Measurements from ENCODE around the gene CDC14B.
"Not testable (repeated sequence)": the region's sequence is repeated elsewhere in the genome, so short reads cannot be mapped to it uniquely, and the experiment has no call there.

The CDC14B gene

DNA sequence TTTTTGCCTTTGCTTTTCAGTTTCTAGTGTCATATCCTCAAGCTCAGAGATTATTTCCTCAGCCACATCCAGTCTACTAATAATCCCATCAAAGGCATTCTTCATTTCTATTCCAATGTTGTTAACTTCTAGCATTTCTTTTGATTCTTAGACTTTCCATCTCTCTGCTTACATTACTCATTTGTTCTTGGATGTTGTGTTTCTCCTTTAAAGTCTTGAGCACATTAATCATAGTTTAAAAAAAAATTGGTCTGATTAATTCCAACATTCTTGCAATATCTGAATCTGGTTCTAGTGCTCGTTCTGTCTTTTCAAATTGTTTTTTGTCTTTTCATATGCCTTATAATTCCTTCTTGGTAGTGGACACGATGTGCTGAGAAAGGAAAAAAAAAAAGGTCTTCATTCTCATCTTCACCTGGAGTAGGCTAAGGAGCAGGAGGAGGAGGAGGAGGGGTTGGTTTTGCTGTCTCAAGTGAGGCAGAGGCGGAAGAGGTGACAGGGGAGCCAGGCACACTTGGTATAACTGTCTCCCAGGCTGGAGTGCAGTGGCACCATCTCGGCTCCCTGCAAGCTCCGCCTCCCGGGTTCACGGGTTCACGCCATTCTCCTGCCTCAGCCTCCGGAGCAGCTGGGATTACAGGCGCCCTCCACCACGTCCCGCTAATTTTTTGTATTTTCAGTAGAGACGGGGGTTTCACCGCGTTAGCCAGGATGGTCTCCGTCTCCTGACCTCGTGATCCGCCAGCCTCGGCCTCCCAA is 19.1 kb upstream of the CDC14B start:
- Histone ChIP-seq H3K27me3 (replicated peaks; ENCODE audit: insufficient read depth, low read length) (no peaks in the 10 kb centered on the region), H4K20me1 (ENCODE audit: insufficient read depth, low read length) (no peaks in the 10 kb centered on the region), H3K9ac (ENCODE audit: low read length) (no peak overlapping the region), H3K4me2 (ENCODE audit: low read depth, low read length) (no peak overlapping the region), H3K4me3 (ENCODE audit: low read length) (no peak overlapping the region), H3K27ac (ENCODE audit: low read length) (no peak overlapping the region), H3K36me3 (replicated peaks; ENCODE audit: insufficient read depth, low read length) (no peaks in the 10 kb centered on the region), H3K4me1 (ENCODE audit: low read length) (no peaks in the 10 kb centered on the region), H3K79me2 (ENCODE audit: low read length) (no peaks in the 10 kb centered on the region), H3F3A (ENCODE audit: insufficient read depth, low read length) (no peaks in the 10 kb centered on the region), H2AFZ (ENCODE audit: low read length) (no peak overlapping the region), H3K9me3 (replicated peaks; ENCODE audit: insufficient read depth, low read length) (no peaks in the 10 kb centered on the region), H3K9me2 (replicated peaks; ENCODE audit: insufficient read depth, low read length) (no peaks in the 10 kb centered on the region)
- TF ChIP-seq, protein P1, sequence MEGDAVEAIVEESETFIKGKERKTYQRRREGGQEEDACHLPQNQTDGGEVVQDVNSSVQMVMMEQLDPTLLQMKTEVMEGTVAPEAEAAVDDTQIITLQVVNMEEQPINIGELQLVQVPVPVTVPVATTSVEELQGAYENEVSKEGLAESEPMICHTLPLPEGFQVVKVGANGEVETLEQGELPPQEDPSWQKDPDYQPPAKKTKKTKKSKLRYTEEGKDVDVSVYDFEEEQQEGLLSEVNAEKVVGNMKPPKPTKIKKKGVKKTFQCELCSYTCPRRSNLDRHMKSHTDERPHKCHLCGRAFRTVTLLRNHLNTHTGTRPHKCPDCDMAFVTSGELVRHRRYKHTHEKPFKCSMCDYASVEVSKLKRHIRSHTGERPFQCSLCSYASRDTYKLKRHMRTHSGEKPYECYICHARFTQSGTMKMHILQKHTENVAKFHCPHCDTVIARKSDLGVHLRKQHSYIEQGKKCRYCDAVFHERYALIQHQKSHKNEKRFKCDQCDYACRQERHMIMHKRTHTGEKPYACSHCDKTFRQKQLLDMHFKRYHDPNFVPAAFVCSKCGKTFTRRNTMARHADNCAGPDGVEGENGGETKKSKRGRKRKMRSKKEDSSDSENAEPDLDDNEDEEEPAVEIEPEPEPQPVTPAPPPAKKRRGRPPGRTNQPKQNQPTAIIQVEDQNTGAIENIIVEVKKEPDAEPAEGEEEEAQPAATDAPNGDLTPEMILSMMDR (IDR thresholded peaks at IDR 0.05; ENCODE audit: low read length), result no peak
- TF ChIP-seq EZH2phosphoT487 (IDR thresholded peaks at IDR 0.05; ENCODE audit: low read length) (no peak), EZH2 (optimal IDR thresholded peaks at IDR 0.05; ENCODE audit: low read depth, low read length) (no peak)
- no peak for DNase-seq

DNA sequence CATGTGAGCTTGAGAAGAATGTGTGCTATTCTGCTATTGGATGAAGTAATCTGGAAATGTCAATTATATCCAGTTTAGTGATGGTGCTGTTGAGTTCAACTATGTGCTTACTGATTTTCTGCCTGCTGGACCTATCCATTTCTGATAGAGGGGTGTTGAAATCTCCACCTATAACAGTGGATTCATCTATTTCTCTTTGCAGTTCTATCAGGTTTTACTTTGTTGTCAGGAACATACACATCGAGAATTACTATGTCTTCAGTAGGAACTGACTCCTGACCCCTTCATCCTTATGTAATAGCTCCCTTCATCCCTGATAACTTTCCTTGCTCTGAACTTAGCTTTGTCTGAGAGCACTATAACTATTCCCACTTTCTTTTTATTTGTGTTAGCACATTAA is 16.7 kb upstream of the CDC14B start:
- H3K9ac ChIP-seq (ENCODE audit: low read length), result no peak overlapping the region
- H4K20me1 ChIP-seq (ENCODE audit: insufficient read depth, low read length), result no peaks in the 10 kb centered on the region
- no peak overlapping the region for H3K4me2 ChIP-seq (ENCODE audit: low read depth, low read length)
- H3K27ac ChIP-seq (ENCODE audit: low read length), result no peak overlapping the region
- H3K4me1 ChIP-seq (ENCODE audit: low read length), result no peaks in the 10 kb centered on the region
- no peak overlapping the region for H2AFZ ChIP-seq (ENCODE audit: low read length)
- no peaks in the 10 kb centered on the region for H3K79me2 ChIP-seq (ENCODE audit: low read length)
- H3K4me3 ChIP-seq (ENCODE audit: low read length), result no peak overlapping the region
- H3K27me3 ChIP-seq (replicated peaks; ENCODE audit: insufficient read depth, low read length), result no peaks in the 10 kb centered on the region
- no peak for DNase-seq
- no peaks in the 10 kb centered on the region for H3K36me3 ChIP-seq (replicated peaks; ENCODE audit: insufficient read depth, low read length)
- no peaks in the 10 kb centered on the region for H3F3A ChIP-seq (ENCODE audit: insufficient read depth, low read length)
- H3K9me3 ChIP-seq (replicated peaks; ENCODE audit: insufficient read depth, low read length), result no peaks in the 10 kb centered on the region
- no peaks in the 10 kb centered on the region for H3K9me2 ChIP-seq (replicated peaks; ENCODE audit: insufficient read depth, low read length)
- no peak for TF ChIP-seq EZH2 (optimal IDR thresholded peaks at IDR 0.05; ENCODE audit: low read depth, low read length)
- TF ChIP-seq, protein P1 (IDR thresholded peaks at IDR 0.05; ENCODE audit: low read length), result no peak
- no peak for TF ChIP-seq EZH2phosphoT487 (IDR thresholded peaks at IDR 0.05; ENCODE audit: low read length)

DNA sequence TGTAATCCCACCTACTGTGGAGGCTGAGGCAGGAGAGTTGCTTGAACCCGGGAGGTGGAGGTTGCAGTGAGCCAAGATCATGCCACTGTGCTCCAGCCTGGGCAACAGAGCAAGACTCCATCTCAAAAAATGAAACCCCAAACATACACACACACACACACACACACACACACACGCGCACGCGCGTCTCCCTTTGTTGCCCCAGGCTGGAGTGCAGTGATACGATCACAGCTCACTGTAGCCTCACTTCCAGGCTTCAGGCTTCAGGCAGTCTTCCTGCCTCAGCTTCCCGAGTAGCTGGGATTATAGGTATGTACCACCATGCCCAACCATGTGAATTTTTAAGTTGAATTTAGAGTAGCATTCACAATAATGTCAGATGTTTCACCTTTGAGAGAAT is 13.9 kb upstream of the CDC14B start:
- H3K4me2 ChIP-seq (ENCODE audit: low read depth, low read length); H3F3A ChIP-seq (ENCODE audit: insufficient read depth, low read length); DNase-seq; H3K79me2 ChIP-seq (ENCODE audit: low read length); H4K20me1 ChIP-seq (ENCODE audit: insufficient read depth, low read length); H3K9me2 ChIP-seq (replicated peaks; ENCODE audit: insufficient read depth, low read length); H2AFZ ChIP-seq (ENCODE audit: low read length); H3K4me3 ChIP-seq (ENCODE audit: low read length); H3K4me1 ChIP-seq (ENCODE audit: low read length); H3K27ac ChIP-seq (ENCODE audit: low read length); H3K27me3 ChIP-seq (replicated peaks; ENCODE audit: insufficient read depth, low read length); H3K9me3 ChIP-seq (replicated peaks; ENCODE audit: insufficient read depth, low read length); H3K36me3 ChIP-seq (replicated peaks; ENCODE audit: insufficient read depth, low read length); H3K9ac ChIP-seq (ENCODE audit: low read length): not testable (repeated sequence)

DNA sequence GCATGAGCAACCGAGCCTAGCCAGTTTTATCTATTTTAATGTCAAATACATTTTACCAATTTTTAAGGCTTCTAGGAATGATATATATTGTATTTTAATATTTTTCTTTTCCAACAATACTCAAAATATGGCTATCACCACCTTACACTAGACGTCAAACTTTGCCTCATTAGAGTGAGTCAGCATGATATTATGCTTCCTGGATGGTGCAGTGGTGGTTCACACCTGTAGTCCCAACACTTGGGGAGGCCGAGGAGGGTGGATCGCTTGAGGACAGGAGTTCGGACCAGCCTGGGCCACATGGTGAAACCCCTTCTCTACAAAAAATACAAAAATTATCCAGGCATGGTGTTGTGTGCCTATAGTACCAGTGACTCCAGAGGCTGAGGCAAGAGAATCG is 7.3 kb upstream of the CDC14B start:
- H3K9ac ChIP-seq (ENCODE audit: low read length), result no peak overlapping the region
- no peaks in the 10 kb centered on the region for H3K9me2 ChIP-seq (replicated peaks; ENCODE audit: insufficient read depth, low read length)
- H3K4me3 ChIP-seq (ENCODE audit: low read length), result no peak overlapping the region
- H3K4me1 ChIP-seq (ENCODE audit: low read length), result no peaks in the 10 kb centered on the region
- no peaks in the 10 kb centered on the region for H3K79me2 ChIP-seq (ENCODE audit: low read length)
- DNase-seq, result no peak
- no peak overlapping the region for H3K4me2 ChIP-seq (ENCODE audit: low read depth, low read length)
- TF ChIP-seq EZH2 (optimal IDR thresholded peaks at IDR 0.05; ENCODE audit: low read depth, low read length) (no peak), EZH2phosphoT487 (IDR thresholded peaks at IDR 0.05; ENCODE audit: low read length) (no peak)
- TF ChIP-seq, protein P1 (IDR thresholded peaks at IDR 0.05; ENCODE audit: low read length), result no peak
- no peaks in the 10 kb centered on the region for H3K9me3 ChIP-seq (replicated peaks; ENCODE audit: insufficient read depth, low read length)
- no peaks in the 10 kb centered on the region for H3F3A ChIP-seq (ENCODE audit: insufficient read depth, low read length)
- no peaks in the 10 kb centered on the region for H4K20me1 ChIP-seq (ENCODE audit: insufficient read depth, low read length)
- H3K27me3 ChIP-seq (replicated peaks; ENCODE audit: insufficient read depth, low read length), result no peaks in the 10 kb centered on the region
- no peak overlapping the region for H2AFZ ChIP-seq (ENCODE audit: low read length)
- H3K27ac ChIP-seq (ENCODE audit: low read length), result no peak overlapping the region
- H3K36me3 ChIP-seq (replicated peaks; ENCODE audit: insufficient read depth, low read length), result no peaks in the 10 kb centered on the region

Measured in MM.1S (cell line).